TTC549 (cell line): ENCODE measurements around the gene CDKN2AIP.
A peak's percentile ranks its signal among the peaks of the same experiment; 100 is the strongest.
"Not testable (repeated sequence)": the region's sequence is repeated elsewhere in the genome, so short reads cannot be mapped to it uniquely, and the experiment has no call there.

Experiments used
- FAIRE-seq: peaks from 2 replicates; lab custom pipeline; 2012; peaks lifted over from hg19 to GRCh38; lab: Jason Lieb, UNC

CDKN2AIP gene

GRCh38 chr4:183449193-183449882 is 4.9 kb downstream of the CDKN2AIP start:
- no peak for FAIRE-seq

- no peak for FAIRE-seq
Observed at GRCh38 chr4:183450108-183450507, 5.7 kb downstream of the CDKN2AIP start.

GRCh38 chr4:183455431-183456195 is 11.2 kb downstream of the CDKN2AIP start:
- FAIRE-seq = no peak

GRCh38 chr4:183458005-183458404 is 13.6 kb downstream of the CDKN2AIP start:
- no peak for FAIRE-seq

GRCh38 chr4:183463903-183464619 is 19.6 kb downstream of the CDKN2AIP start:
- not testable (repeated sequence) for FAIRE-seq

- not testable (repeated sequence) for FAIRE-seq
Observed at GRCh38 chr4:183465879-183466278, 21.4 kb downstream of the CDKN2AIP start.

GRCh38 chr4:183467246-183467645 is 22.8 kb downstream of the CDKN2AIP start:
- FAIRE-seq = no peak

GRCh38 chr4:183468210-183469095 is 24.0 kb downstream of the CDKN2AIP start:
- no peak for FAIRE-seq

- no peak for FAIRE-seq
Observed at GRCh38 chr4:183469285-183469684, 24.8 kb downstream of the CDKN2AIP start.

GRCh38 chr4:183469936-183470335 is 25.5 kb downstream of the CDKN2AIP start:
- FAIRE-seq = no peak

GRCh38 chr4:183470821-183471220 is 26.4 kb downstream of the CDKN2AIP start:
- no peak for FAIRE-seq

GRCh38 chr4:183471946-183472708 is 27.7 kb downstream of the CDKN2AIP start:
- peak; percentile 85 for FAIRE-seq

- no peak for FAIRE-seq
Observed at GRCh38 chr4:183478123-183478522, 33.7 kb downstream of the CDKN2AIP start.

GRCh38 chr4:183478926-183479325 is 34.5 kb downstream of the CDKN2AIP start:
- no peak for FAIRE-seq

- not testable (repeated sequence) for FAIRE-seq
Observed at GRCh38 chr4:183482515-183483095, 38.2 kb downstream of the CDKN2AIP start.

- no peak for FAIRE-seq
Observed at GRCh38 chr4:183483997-183484396, 39.6 kb downstream of the CDKN2AIP start.

- FAIRE-seq = no peak
Observed at GRCh38 chr4:183485411-183486160, 41.1 kb downstream of the CDKN2AIP start.

GRCh38 chr4:183492791-183493222 is 48.4 kb downstream of the CDKN2AIP start:
- FAIRE-seq = no peak

GRCh38 chr4:183493246-183493645 is 48.8 kb downstream of the CDKN2AIP start:
- no peak for FAIRE-seq

- FAIRE-seq = no peak
Observed at GRCh38 chr4:183495184-183495583, 50.7 kb downstream of the CDKN2AIP start.
